GM12892 (cell line): ENCODE results near the gene CEP72.
"Not testable (repeated sequence)": the region's sequence is repeated elsewhere in the genome, so short reads cannot be mapped to it uniquely, and the experiment has no call there.

Source experiments
- POLR2A ChIP-seq: IDR thresholded peaks from 2 replicates; pipeline ENCODE4 v1.6.1; 2011; ENCODE audit warnings: low read depth, low read length, control low read depth
- POLR2AphosphoS5 ChIP-seq: IDR thresholded peaks from 2 replicates; pipeline ENCODE4 v1.6.1; 2011; ENCODE audit warnings: low read depth, low read length, control low read depth
- TAF1 ChIP-seq: IDR thresholded peaks from 2 replicates; pipeline ENCODE4 v1.6.1; 2011; ENCODE audit warnings: low read depth, mild to moderate bottlenecking, control low read depth, low read length, borderline replicate concordance

- TF ChIP-seq POLR2AphosphoS5, POLR2A, TAF1: not testable (repeated sequence)
Observed at GRCh38 chr5:694042-694431, 81.9 kb downstream of the CEP72 start.
